ENCODE results near the gene LRP2. TPM values are rescaled to one million over a fixed set of nuclear protein-coding genes. Genes with fewer than 3 reads are reported as not detected.
"Not testable (repeated sequence)": the region's sequence is repeated elsewhere in the genome, so short reads cannot be mapped to it uniquely, and the experiment has no call there.

Gene LRP2
- under 1 TPM in 1 of 2 donors, not detected in 1; 0.05 TPM for total RNA-seq

GRCh38 chr2:169362118-169362893 is at the start of gene LRP2:
LRP2 (minus strand) TSS chr2:169362534; CDS start chr2:169362399, 135 bp downstream.
- peaks cover 35 to 41% of the 10 kb centered on the region in 2 donors for H3K27me3 Mint-ChIP-seq
- H3K36me3 Mint-ChIP-seq: no peaks in the 10 kb centered on the region
- H3K4me1 Mint-ChIP-seq (ENCODE audit: low read depth in 2 of 2): peaks cover 35 to 39% of the 10 kb centered on the region in 2 donors
- peak; percentile 49 to 53 for ATAC-seq
- peak within 1 kb of the TSS; percentile 96 for H3K4me3 Mint-ChIP-seq
- no peaks in the 10 kb centered on the region for H3K9me3 Mint-ChIP-seq
- H3K27ac Mint-ChIP-seq: peak within 1 kb of the TSS; percentile 5 to 8
- no peak for DNase-seq (ENCODE audit: low spot score)

GRCh38 chr2:169406891-169407290 is 44.6 kb upstream of the LRP2 start:
- no peaks in the 10 kb centered on the region for H3K9me3 Mint-ChIP-seq
- H3K27ac Mint-ChIP-seq: no peak overlapping the region
- H3K27me3 Mint-ChIP-seq: peaks cover 8 to 14% of the 10 kb centered on the region in 2 donors
- ATAC-seq: no peak
- H3K36me3 Mint-ChIP-seq: no peaks in the 10 kb centered on the region
- no peaks in the 10 kb centered on the region for H3K4me1 Mint-ChIP-seq (ENCODE audit: low read depth in 2 of 2)
- H3K4me3 Mint-ChIP-seq: no peak overlapping the region
- DNase-seq (ENCODE audit: low spot score): no peak

DNA sequence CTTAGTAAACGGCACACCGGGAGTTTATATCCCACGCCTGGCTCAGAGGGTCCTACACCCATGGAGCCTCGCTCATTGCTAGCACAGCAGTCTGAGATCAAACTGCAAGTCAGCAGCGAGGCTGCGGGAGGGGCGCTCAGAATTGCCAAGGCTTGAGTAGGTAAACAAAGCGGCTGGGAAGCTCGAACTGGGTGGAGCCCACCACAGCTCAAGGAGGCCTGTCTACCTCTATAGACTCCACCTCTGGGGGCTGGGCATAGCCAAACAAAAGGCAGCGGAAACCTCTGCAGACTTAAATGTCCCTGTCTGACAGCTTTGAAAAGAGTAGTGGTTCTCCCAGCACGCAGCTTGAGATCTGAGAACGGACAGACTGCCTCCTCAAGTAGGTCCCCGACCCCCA is 37.2 kb upstream of the LRP2 start:
- not testable (repeated sequence) for DNase-seq (ENCODE audit: low spot score); H3K27ac Mint-ChIP-seq; H3K9me3 Mint-ChIP-seq; ATAC-seq; H3K4me3 Mint-ChIP-seq; H3K4me1 Mint-ChIP-seq (ENCODE audit: low read depth in 2 of 2); H3K36me3 Mint-ChIP-seq
- H3K27me3 Mint-ChIP-seq: peaks cover 10 to 17% of the 10 kb centered on the region in 2 donors

GRCh38 chr2:169397697-169398096 is 35.4 kb upstream of the LRP2 start:
- Mint-ChIP-seq H3K27me3 (peaks cover 10 to 30% of the 10 kb centered on the region in 2 donors), H3K36me3 (no peaks in the 10 kb centered on the region), H3K4me1 (ENCODE audit: low read depth in 2 of 2) (no peaks in the 10 kb centered on the region), H3K27ac (no peak overlapping the region), H3K9me3 (no peaks in the 10 kb centered on the region), H3K4me3 (no peak overlapping the region)
- DNase-seq (ENCODE audit: low spot score) (no peak), ATAC-seq (no peak)

DNA sequence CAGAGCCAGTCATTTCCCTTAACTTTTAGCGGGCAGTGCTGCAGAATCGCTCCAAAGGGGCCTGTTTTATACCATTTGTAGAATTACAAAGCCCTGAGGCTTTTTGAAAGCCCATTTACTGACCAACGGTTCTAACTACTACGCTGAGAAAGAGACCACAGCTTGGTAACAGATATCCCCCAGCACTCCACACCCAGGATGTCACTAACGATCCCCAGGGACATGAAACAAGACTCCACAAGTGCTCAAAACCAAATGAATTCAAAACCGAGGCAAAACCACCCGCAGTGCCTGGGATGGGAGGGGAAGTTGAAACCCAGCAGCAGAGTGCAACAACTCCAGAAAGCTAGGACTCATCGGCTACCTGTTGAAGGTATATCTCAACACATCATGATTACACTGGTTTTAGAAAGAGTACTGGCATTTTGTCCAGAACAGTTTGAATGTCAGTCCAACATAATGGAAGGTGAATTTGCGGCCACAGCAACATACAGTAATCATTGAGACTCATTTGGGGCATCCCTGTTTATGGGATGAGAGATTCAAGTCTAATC is 33.6 kb upstream of the LRP2 start:
- Mint-ChIP-seq H3K36me3 (no peaks in the 10 kb centered on the region), H3K4me3 (no peak overlapping the region), H3K4me1 (ENCODE audit: low read depth in 2 of 2) (no peaks in the 10 kb centered on the region), H3K27ac (no peak overlapping the region), H3K9me3 (no peaks in the 10 kb centered on the region), H3K27me3 (peaks cover 7 to 24% of the 10 kb centered on the region in 2 donors)
- ATAC-seq (no peak), DNase-seq (ENCODE audit: low spot score) (no peak)

DNA sequence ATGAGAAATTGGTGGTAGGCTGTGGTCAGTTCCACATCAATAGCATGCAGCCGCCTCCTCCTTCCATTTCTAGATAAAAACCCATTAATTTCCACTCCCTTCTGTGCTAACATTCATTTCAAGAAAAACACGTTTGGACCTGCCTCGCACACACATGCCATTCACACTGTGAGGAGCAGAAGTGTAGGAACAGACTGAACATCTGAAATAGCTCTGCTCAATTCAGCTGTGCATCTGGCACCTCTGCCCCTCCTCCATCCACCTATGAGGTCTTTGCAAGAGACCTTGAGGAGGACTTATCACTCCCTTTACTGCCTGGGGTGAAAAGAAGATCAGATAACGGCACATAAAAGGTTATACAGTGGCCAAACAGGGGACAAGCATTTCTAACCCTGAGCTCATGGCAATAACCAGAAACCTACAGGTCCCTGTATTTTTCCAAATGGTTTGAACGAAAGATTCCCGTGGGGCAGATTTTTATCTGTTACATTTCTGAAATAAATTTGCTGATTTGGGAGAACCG is 30.8 kb upstream of the LRP2 start:
- Mint-ChIP-seq H3K4me1 (ENCODE audit: low read depth in 2 of 2) (no peaks in the 10 kb centered on the region), H3K36me3 (no peaks in the 10 kb centered on the region), H3K27me3 (peaks cover 6 to 26% of the 10 kb centered on the region in 2 donors), H3K9me3 (no peaks in the 10 kb centered on the region), H3K4me3 (no peak overlapping the region), H3K27ac (no peak overlapping the region)
- DNase-seq (ENCODE audit: low spot score) (no peak), ATAC-seq (no peak)

DNA sequence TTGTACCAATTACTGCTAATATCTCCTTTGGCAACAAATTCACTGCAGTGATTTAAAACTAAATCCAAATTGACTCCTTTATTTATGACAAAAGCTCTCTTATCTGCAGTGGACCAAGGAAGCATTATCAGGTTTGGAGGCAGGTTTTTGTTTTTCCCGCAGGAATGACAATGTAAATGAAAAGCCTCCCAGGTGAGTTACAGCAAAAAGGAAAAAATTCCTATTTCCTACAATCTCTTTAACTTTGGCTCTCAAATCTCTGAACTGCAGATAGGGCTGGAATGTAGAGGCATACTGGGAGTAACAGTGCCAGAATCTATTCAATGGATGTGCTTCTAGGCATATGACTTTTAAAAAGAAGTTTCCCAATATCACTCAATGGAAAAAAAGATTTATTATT is 28.9 kb upstream of the LRP2 start:
- Mint-ChIP-seq H3K27me3 (peaks cover 6 to 29% of the 10 kb centered on the region in 2 donors), H3K4me3 (no peak overlapping the region), H3K27ac (no peak overlapping the region), H3K4me1 (ENCODE audit: low read depth in 2 of 2) (no peaks in the 10 kb centered on the region), H3K36me3 (no peaks in the 10 kb centered on the region), H3K9me3 (no peaks in the 10 kb centered on the region)
- ATAC-seq: no peak
- DNase-seq (ENCODE audit: low spot score): no peak

GRCh38 chr2:169388161-169388560 is 25.8 kb upstream of the LRP2 start:
- no peak overlapping the region for H3K27ac Mint-ChIP-seq
- H3K9me3 Mint-ChIP-seq: no peaks in the 10 kb centered on the region
- H3K4me1 Mint-ChIP-seq (ENCODE audit: low read depth in 2 of 2): no peaks in the 10 kb centered on the region
- no peak overlapping the region for H3K4me3 Mint-ChIP-seq
- H3K27me3 Mint-ChIP-seq: peaks cover 8 to 31% of the 10 kb centered on the region in 2 donors
- H3K36me3 Mint-ChIP-seq: no peaks in the 10 kb centered on the region
- no peak for DNase-seq (ENCODE audit: low spot score)
- ATAC-seq: no peak

DNA sequence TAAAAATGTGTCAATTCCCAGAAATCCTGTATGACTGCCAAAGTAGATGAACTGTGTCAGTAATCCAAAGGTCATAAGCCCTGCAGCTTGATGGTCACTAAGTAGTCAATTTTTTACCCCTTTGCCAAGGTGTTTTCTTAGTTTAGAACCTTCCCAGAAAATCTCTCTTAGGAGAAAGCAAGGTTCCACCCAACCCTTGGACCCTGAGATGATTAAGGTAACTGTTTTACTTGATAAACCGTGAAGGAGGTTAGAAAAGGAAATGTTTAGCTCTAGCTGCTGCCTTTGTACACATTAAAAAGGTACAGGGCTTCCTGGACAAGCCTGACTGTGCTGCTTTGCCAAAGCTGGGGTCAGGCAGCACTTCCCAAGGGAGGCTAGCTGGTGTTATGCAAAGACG is 24.4 kb upstream of the LRP2 start:
- Mint-ChIP-seq H3K4me1 (ENCODE audit: low read depth in 2 of 2) (no peaks in the 10 kb centered on the region), H3K4me3 (no peak overlapping the region), H3K27ac (no peak overlapping the region), H3K36me3 (no peaks in the 10 kb centered on the region), H3K9me3 (no peaks in the 10 kb centered on the region), H3K27me3 (peaks cover 8 to 36% of the 10 kb centered on the region in 2 donors)
- DNase-seq (ENCODE audit: low spot score): no peak
- no peak for ATAC-seq

GRCh38 chr2:169384816-169385215 is 22.5 kb upstream of the LRP2 start:
- H3K27ac Mint-ChIP-seq: no peak overlapping the region
- H3K27me3 Mint-ChIP-seq: peaks cover 9 to 42% of the 10 kb centered on the region in 2 donors
- ATAC-seq (no peak), DNase-seq (ENCODE audit: low spot score) (no peak)
- no peaks in the 10 kb centered on the region for H3K36me3 Mint-ChIP-seq
- no peaks in the 10 kb centered on the region for H3K4me1 Mint-ChIP-seq (ENCODE audit: low read depth in 2 of 2)
- H3K9me3 Mint-ChIP-seq: no peaks in the 10 kb centered on the region
- H3K4me3 Mint-ChIP-seq: no peak overlapping the region

DNA sequence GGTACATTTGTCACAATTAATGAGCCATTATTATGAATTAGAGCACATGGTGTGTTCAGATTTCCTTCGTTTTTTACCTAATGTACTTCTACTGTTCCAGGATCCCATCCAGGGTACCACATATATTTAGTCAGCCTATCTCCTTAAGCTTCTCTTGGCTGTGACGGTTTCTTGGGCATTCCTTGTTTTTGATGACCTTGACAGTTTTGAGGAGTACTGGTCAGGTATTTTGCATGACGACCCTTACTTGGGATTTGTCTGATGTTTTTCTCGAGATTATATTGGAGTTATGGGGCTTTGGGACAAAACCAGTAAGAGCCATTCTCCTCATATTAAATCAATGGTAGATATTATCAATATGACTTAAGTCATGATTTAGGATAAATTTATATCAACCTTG is 10.2 kb upstream of the LRP2 start:
- ATAC-seq: no peak
- no peaks in the 10 kb centered on the region for H3K4me1 Mint-ChIP-seq (ENCODE audit: low read depth in 2 of 2)
- no peak for DNase-seq (ENCODE audit: low spot score)
- peaks cover 4% of the 10 kb centered on the region for H3K9me3 Mint-ChIP-seq
- H3K36me3 Mint-ChIP-seq: peaks cover 5% of the 10 kb centered on the region
- peaks cover 22 to 57% of the 10 kb centered on the region in 2 donors for H3K27me3 Mint-ChIP-seq
- no peak overlapping the region for H3K27ac Mint-ChIP-seq
- no peak overlapping the region for H3K4me3 Mint-ChIP-seq

DNA sequence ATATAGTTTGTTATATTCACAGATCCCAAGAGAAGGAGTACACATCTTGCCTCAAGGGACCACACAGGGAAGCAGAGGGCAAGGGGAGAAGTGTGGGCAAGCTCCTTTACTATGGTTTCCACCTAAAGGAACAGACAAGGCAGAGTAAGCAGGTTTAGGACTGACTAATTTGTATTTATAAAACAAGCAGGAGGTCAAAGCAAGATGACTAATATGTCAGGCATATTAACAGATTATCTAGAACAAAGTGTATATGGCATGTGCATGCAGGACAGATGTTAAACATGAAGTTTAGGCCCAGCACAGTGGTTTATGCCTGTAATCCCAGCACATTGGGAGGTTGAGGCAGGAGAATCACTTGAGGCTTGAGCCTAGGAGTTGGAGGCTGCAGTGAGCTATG is 3.7 kb upstream of the LRP2 start:
- DNase-seq (ENCODE audit: low spot score) (no peak), ATAC-seq (no peak)
- Mint-ChIP-seq H3K36me3 (peaks cover 5% of the 10 kb centered on the region), H3K4me1 (ENCODE audit: low read depth in 2 of 2) (peaks cover 35 to 38% of the 10 kb centered on the region in 2 donors), H3K27ac (no peak overlapping the region), H3K9me3 (peaks cover 4% of the 10 kb centered on the region), H3K4me3 (no peak overlapping the region), H3K27me3 (peaks cover 34 to 36% of the 10 kb centered on the region in 2 donors)

DNA sequence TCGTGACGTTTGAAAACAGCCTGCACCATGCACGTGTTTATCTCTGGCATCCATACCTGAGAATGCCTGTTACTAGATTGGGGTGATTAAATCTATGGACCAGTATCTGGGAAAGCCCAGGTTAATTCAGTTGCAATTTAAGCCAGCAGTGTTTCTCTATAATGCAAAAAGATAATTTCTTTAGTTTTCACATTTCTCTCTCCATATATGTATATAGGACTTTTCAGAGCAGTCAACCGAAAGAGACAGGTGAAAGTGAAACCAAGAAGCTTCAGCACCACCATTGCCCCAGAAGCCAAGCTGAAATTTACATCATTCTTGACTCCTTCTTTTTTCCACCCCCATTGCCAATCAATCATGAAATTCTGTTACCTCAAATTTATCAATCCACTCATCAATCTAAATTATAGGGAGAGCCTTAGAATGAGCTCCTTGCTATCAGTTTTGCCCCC is 2.7 kb upstream of the LRP2 start:
- Mint-ChIP-seq H3K4me3 (peak overlapping the region; percentile 96), H3K27ac (peak overlapping the region; percentile 16 to 83), H3K27me3 (peaks cover 34 to 36% of the 10 kb centered on the region in 2 donors), H3K36me3 (peaks cover 5% of the 10 kb centered on the region), H3K9me3 (peaks cover 4% of the 10 kb centered on the region), H3K4me1 (ENCODE audit: low read depth in 2 of 2) (peaks cover 35 to 39% of the 10 kb centered on the region in 2 donors)
- DNase-seq (ENCODE audit: low spot score): no peak
- no peak for ATAC-seq

- H3K27ac Mint-ChIP-seq: peak overlapping the region; percentile 5 to 83
- ATAC-seq: peak; percentile 68 to 70
- peaks cover 31 to 36% of the 10 kb centered on the region in 2 donors for H3K27me3 Mint-ChIP-seq
- peaks cover under 1% of the 10 kb centered on the region for H3K36me3 Mint-ChIP-seq
- no peaks in the 10 kb centered on the region for H3K9me3 Mint-ChIP-seq
- peak; percentile 61 for DNase-seq (ENCODE audit: low spot score)
- H3K4me3 Mint-ChIP-seq: peak overlapping the region; percentile 96
- H3K4me1 Mint-ChIP-seq (ENCODE audit: low read depth in 2 of 2): peaks cover 35 to 39% of the 10 kb centered on the region in 2 donors
These were observed 1.3 kb upstream of the LRP2 start for GRCh38 chr2:169363560-169364150.

All from natural killer cell treated with Interleukin-12 subunit alpha and Interleukin-12 subunit beta and Interleukin-15 and Interleukin-18, amount 100 ng/mL, for 72 hours (primary cell).